ENCODE data around the gene TMEM163. TPM values are rescaled to one million over a fixed set of nuclear protein-coding genes. Genes with fewer than 3 reads are reported as not detected.

Gene TMEM163
- total RNA-seq, 1 experiment from 2014 or later = 0.12 TPM

- RAD21 ChIA-PET (ENCODE audit: low non-redundant PET in 1 of 2, low total read pairs in 2 of 2, uncharacterized antibody in 2 of 2, unreplicated experiment in 2 of 2) = no interaction called here
- Histone ChIP-seq H3K4me1 (ENCODE audit: control insufficient read depth in 1 of 2, insufficient read depth in 2 of 2, low read length in 2 of 2) (no peaks in the 10 kb centered on the region), H3K9me2 (ENCODE audit: insufficient read depth) (no peaks in the 10 kb centered on the region), H4K20me1 (ENCODE audit: insufficient read depth) (no peaks in the 10 kb centered on the region), H3K36me3 (ENCODE audit: control insufficient read depth in 1 of 2, insufficient read depth in 2 of 2, low read length in 2 of 2) (no peaks in the 10 kb centered on the region), H3K79me2 (ENCODE audit: insufficient read depth, low read length) (no peaks in the 10 kb centered on the region), H3K4me3 (replicated peaks in 1 of 2; ENCODE audit: low read depth in 1 of 2, low read length in 2 of 2) (no peak overlapping the region), H3K9me3 (ENCODE audit: control insufficient read depth in 1 of 2, insufficient read depth in 1 of 2, low read depth in 1 of 2, low read length in 2 of 2) (no peaks in the 10 kb centered on the region), H2AFZ (ENCODE audit: low read depth, low read length, poor library complexity, severe bottlenecking) (no peak overlapping the region), H3K4me2 (ENCODE audit: low read length) (no peak overlapping the region), H3K27ac (ENCODE audit: low read depth, low read length) (no peak overlapping the region), H3K9ac (ENCODE audit: low read length) (no peak overlapping the region), H3K27me3 (ENCODE audit: insufficient read depth, low read length) (no peaks in the 10 kb centered on the region)
- no peak for ATAC-seq
- intact Hi-C loops (cut with micrococcal nuclease) = no loop called here
- no peak for DNase-seq (ENCODE audit: low read depth, low spot score)
- no TSS peak for BruUV-seq (replicated peaks)
- CTCF ChIA-PET = no interaction called here
- POLR2A ChIA-PET = no interaction called here
- no peak for TF ChIP-seq REST (IDR thresholded peaks at IDR 0.05; ENCODE audit: low read depth)
- no peak for TF ChIP-seq ZNF274 (IDR thresholded peaks at IDR 0.05; ENCODE audit: low read depth, low read length)
- no peak for TF ChIP-seq CEBPB (IDR thresholded peaks at IDR 0.05; ENCODE audit: low read depth)
- no peak for TF ChIP-seq ZBTB33 (IDR thresholded peaks at IDR 0.05; ENCODE audit: extremely low read depth, insufficient replicate concordance, low read length)
- no peak for TF ChIP-seq CTCF (IDR thresholded peaks at IDR 0.05 in 2 of 3, conservative IDR thresholded peaks at IDR 0.05 in 1 of 3; ENCODE audit: borderline replicate concordance in 1 of 3, insufficient read depth in 1 of 3, low read depth in 2 of 3, low read length in 2 of 3)
- no peak for TF ChIP-seq EZH2 (IDR thresholded peaks at IDR 0.05)
- TF ChIP-seq EZH2phosphoT487 (IDR thresholded peaks at IDR 0.05; ENCODE audit: borderline replicate concordance) = no peak
- no peak for TF ChIP-seq RAD21 (IDR thresholded peaks at IDR 0.05; ENCODE audit: low read depth)
- TF ChIP-seq CBX3 (IDR thresholded peaks at IDR 0.05; ENCODE audit: low read depth) = no peak
- TF ChIP-seq TCF7L2 (IDR thresholded peaks at IDR 0.05; ENCODE audit: borderline replicate concordance, extremely low read depth, insufficient read depth, insufficient read length) = no peak
- TF ChIP-seq, protein P1, sequence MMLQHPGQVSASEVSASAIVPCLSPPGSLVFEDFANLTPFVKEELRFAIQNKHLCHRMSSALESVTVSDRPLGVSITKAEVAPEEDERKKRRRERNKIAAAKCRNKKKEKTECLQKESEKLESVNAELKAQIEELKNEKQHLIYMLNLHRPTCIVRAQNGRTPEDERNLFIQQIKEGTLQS (IDR thresholded peaks at IDR 0.05) = no peak
- no peak for TF ChIP-seq FOSL1 (IDR thresholded peaks at IDR 0.05; ENCODE audit: low read depth)
- TF ChIP-seq JUND (IDR thresholded peaks at IDR 0.05) = no peak
- TF ChIP-seq POLR2A (IDR thresholded peaks at IDR 0.05; ENCODE audit: borderline replicate concordance, extremely low read depth, insufficient read depth, insufficient read length) = no peak
- TF ChIP-seq ELF1 (IDR thresholded peaks at IDR 0.05; ENCODE audit: borderline replicate concordance, low read depth) = no peak
- TF ChIP-seq, protein P2, sequence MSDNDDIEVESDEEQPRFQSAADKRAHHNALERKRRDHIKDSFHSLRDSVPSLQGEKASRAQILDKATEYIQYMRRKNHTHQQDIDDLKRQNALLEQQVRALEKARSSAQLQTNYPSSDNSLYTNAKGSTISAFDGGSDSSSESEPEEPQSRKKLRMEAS (IDR thresholded peaks at IDR 0.05) = no peak
- no peak for TF ChIP-seq SIN3A (IDR thresholded peaks at IDR 0.05; ENCODE audit: low read depth)
- no peak for TF ChIP-seq YY1 (IDR thresholded peaks at IDR 0.05; ENCODE audit: extremely low read depth, insufficient replicate concordance, low read depth, low read length)
- TF ChIP-seq SRF (IDR thresholded peaks at IDR 0.05; ENCODE audit: low read depth) = no peak
These were observed 95.0 kb downstream of the TMEM163 start for GRCh38 chr2:134623796-134624195.

Measured in HCT116 (cell line).